Omental fat pad (tissue), 4 donors: ENCODE data around the gene PLA2G4A. TPM values are rescaled to one million over a fixed set of nuclear protein-coding genes. Genes with fewer than 3 reads are reported as not detected.

Source experiments
- ATAC-seq: fragments of 150-250 bp; one replicate; pipeline ENCODE4 v1.9.1; 2016; ENCODE audit warnings: mild to moderate bottlenecking, moderate library complexity; ENCODE audit not compliant: low FRiP score
- DNase-seq: peaks from one replicate; pipeline ENCODE4 v3.0.0-alpha.2; 2019; ENCODE audit warnings: low spot score
- total RNA-seq, 4 donors: library from RNA; depleted of rRNA; stranded (reverse); fragments of >200 nt; gene quantifications; one replicate each; pipeline ENCODE4 v1.1.0, GENCODE V29; 2016
- TF ChIP-seq, protein P1 (sequence below), 3 donors: fragments of 450-650 bp; IDR thresholded peaks; one replicate each; pipeline ENCODE4 v1.5.1; 2016 to 2017; ENCODE audit warnings: antibody characterized with exemption in 3 of 3, mild to moderate bottlenecking in 3 of 3, moderate library complexity in 2 of 3

The PLA2G4A gene
- total RNA-seq, 4 donors from 2014 or later = 8.8 to 26.8 (median 12.4) TPM

DNA sequence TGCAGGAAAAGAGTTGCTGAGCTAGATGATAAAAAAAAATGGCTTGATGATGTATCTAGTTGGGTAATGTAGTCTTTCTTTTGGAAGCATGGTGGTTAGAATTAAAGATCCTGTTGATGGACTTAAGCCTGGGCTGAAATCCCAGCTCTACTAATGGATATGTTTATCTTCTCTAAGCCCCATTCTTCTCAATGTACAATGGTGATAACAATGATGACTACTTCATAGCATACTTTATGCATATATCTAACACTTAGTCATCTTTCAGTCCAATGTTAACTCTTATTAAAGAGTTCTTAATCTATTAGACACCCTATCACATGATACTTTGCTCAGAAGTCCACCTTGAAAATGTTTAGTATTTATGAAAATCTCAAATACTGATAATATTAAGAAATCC is 189.5 kb downstream of the PLA2G4A start:
- TF ChIP-seq, protein P1, sequence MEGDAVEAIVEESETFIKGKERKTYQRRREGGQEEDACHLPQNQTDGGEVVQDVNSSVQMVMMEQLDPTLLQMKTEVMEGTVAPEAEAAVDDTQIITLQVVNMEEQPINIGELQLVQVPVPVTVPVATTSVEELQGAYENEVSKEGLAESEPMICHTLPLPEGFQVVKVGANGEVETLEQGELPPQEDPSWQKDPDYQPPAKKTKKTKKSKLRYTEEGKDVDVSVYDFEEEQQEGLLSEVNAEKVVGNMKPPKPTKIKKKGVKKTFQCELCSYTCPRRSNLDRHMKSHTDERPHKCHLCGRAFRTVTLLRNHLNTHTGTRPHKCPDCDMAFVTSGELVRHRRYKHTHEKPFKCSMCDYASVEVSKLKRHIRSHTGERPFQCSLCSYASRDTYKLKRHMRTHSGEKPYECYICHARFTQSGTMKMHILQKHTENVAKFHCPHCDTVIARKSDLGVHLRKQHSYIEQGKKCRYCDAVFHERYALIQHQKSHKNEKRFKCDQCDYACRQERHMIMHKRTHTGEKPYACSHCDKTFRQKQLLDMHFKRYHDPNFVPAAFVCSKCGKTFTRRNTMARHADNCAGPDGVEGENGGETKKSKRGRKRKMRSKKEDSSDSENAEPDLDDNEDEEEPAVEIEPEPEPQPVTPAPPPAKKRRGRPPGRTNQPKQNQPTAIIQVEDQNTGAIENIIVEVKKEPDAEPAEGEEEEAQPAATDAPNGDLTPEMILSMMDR (IDR thresholded peaks at IDR 0.05) = no peak
- ATAC-seq = no peak
- DNase-seq = no peak

DNA sequence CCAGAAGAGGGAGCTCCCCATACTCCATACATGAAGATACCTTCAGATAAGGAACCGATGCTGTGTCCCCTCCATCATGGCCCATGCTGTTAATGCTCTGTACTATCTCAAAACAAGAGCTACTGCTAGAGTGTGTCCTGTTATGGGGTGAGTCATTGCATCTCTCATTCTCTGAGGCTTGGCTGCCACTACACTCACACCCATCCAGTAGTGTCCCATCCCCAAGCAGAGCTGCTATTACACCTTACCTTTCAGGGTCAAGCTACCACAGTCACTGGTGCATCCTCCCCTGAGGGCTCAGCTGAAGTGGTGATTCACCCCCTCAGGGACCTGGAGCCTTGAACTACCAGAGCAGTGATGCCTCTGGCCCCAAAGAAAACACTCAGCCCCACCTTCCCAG is 198.5 kb downstream of the PLA2G4A start:
- TF ChIP-seq, protein P1 (IDR thresholded peaks at IDR 0.05) = no peak
- DNase-seq (no peak), ATAC-seq (no peak)

DNA sequence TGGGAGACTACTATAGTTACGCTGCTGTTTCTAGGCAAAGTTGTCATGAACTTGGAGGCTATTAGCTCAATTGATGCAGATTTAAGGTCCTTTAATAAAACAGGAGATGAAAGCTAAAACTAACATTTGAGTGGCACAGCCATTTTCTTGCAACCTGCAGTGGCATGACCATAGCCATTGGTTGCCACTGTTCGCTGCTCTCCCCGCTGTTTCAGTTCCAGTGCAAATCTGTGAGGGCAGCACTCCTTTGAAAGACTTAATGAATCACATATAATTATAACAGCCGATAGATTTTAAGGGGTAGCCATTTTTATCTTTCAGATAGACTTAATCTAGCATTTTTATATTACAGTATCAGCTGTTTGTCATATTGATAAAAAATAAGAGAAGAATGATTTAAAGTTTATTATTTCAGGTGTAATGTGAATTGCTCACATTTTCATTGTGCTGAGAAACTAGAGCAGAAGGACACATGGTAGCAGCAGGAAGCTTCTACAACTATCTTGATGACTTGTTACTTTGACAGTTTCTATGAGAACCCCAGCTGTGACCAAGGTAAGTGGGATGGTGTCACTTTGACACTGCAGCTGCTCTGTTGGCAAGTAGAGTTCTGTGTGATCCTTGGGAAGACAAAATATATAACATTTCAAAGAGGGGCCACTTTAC is 203.7 kb downstream of the PLA2G4A start:
- DNase-seq (no peak), ATAC-seq (no peak)
- TF ChIP-seq, protein P1 (IDR thresholded peaks at IDR 0.05) = no peak

DNA sequence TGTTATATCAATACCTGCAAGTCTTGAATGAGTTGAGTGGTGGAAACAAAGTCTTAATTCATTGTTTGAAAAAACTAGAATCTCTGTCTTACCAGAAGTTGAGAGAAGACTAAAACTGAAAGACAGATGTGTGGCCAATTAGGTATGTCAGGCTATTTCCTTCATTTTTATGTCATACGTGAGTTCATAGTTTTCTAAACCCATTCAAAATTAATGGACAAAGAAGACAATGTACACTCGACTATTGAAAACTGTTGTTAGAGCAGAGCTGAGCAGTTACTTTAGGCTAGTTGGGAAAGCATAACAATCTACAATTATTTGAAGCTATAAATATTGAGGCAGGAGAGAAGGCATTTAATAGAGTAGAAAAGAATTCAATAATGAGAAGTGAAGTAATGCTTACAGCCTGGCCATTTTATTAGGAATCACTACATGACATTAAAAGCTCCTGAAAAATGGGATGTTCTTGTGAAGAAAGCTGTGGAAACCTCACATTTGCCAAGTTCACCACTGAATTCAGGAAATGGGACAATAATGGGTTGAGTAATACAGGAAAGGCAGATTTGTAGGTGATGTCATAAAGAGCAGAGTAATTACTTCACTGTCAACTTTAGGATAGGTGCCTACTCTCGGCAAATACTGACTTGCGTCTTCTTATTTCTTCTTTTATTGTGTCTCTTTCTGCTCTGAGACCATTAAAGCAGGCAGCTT is 204.4 kb downstream of the PLA2G4A start:
- TF ChIP-seq, protein P1 (IDR thresholded peaks at IDR 0.05) = no peak
- DNase-seq = no peak
- no peak for ATAC-seq

DNA sequence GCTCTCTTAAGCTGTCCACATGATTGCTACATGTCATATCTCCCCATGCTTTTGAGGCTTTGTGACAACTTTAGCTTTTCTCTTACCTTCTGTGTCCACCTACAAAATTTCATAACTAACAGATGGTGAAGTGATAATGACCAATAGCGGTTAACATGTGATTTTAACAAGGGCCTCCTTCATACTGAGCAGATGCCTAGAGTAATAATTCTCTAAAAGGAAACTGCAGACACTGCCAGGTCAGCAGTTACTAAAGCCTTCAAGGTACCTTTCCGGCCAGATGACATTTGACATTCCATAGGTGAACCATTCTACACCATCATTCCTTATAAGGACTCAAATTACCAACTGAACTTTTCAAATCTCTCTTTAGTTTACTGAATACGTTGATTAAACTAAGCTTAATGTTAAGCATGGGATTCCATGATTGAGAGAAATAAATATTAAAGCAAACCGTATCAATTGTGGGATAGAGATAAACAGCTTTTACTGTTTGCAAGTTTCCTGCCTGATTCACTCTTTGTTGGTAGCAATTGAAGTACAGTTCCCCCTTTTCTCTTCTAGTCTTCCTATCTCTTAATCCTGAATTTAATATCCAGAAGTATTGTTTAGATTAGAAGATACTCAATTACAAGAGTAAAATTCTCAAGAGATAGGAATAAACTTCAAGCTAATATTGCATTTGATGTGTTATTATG is 205.1 kb downstream of the PLA2G4A start:
- no peak for ATAC-seq
- TF ChIP-seq, protein P1 (IDR thresholded peaks at IDR 0.05) = no peak
- no peak for DNase-seq

DNA sequence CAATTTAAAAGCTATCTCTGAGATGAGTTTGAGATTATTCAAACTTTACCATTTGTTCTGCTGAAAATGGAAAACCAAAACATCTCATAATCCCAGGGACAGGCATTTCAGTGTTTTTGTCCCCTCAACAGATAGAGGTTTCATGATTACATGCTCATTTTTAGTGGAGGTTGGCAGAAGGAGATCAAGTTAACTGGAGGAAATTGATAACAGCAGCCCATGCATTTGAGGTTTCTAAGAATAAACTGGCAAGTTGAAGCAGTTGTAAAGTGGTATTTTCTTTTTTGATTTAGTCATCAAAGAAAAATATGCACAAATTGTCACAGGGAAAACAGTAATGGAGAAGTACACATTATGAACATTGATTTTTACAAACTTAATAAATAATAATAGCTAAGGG is 205.8 kb downstream of the PLA2G4A start:
- TF ChIP-seq, protein P1 (IDR thresholded peaks at IDR 0.05) = no peak
- ATAC-seq = no peak
- no peak for DNase-seq
